SK-N-SH treated with all-trans-retinoic acid at 6 μM for 48 hours (cell line): Measurements from ENCODE around the gene PGAM5.

Experiments used
- ARNTL ChIP-seq: fragments of 450-650 bp; formaldehyde crosslinking; IDR thresholded peaks from 2 replicates; pipeline ENCODE4 v1.5.0; 2020; ENCODE audit warnings: low read depth, mild to moderate bottlenecking, moderate library complexity, borderline replicate concordance
- TOX ChIP-seq: fragments of 250-450 bp; sonication (Bioruptor Pico); IDR thresholded peaks from 2 replicates; pipeline ENCODE4 v1.8.0; 2021; ENCODE audit warnings: mild to moderate bottlenecking, moderate library complexity, borderline replicate concordance

GRCh38 chr12:132761032-132761920, 50.6 kb downstream of the PGAM5 start, which contains the start of gene ANKLE2:
- TF ChIP-seq ARNTL (CRISPR knock-in tag) (no peak), TOX (CRISPR knock-in tag) (no peak)
